A549 (cell line): ENCODE measurements around the gene MTRFR.

ENCODE experiments used
- CHD2 ChIP-seq: fragments of 150-350 bp; IDR thresholded peaks from 2 replicates; pipeline ENCODE4 v1.6.1; 2014; ENCODE audit warnings: low read length; ENCODE audit not compliant: partially characterized antibody
- CHD4 ChIP-seq: fragments of 200-600 bp; sonication (generic); IDR thresholded peaks from 2 replicates; pipeline ENCODE4 v1.6.1; 2016; ENCODE audit warnings: antibody characterized with exemption, mild to moderate bottlenecking, borderline replicate concordance
- EP300 ChIP-seq, 2 experiments: fragments of >200 bp; sonication (Bioruptor Twin); formaldehyde crosslinking; IDR thresholded peaks; 2 replicates in 1 of 2; 3 replicates in 1 of 2; pipeline ENCODE4 v1.6.1; 2016 to 2017
- HOXA7 ChIP-seq: fragments of 250-450 bp; sonication (Bioruptor Pico); IDR thresholded peaks from 2 replicates; pipeline ENCODE4 v1.5.0; 2020; ENCODE audit warnings: mild to moderate bottlenecking, moderate library complexity
- NPAS2 ChIP-seq: fragments of 250-450 bp; sonication (Bioruptor Pico); IDR thresholded peaks from 2 replicates; pipeline ENCODE4 v1.8.0; 2022; ENCODE audit warnings: mild to moderate bottlenecking, moderate library complexity, borderline replicate concordance
- POLR2A ChIP-seq: IDR thresholded peaks from 2 replicates; pipeline ENCODE4 v1.6.1; 2012; ENCODE audit warnings: mild to moderate bottlenecking, low read length
- RNF2 ChIP-seq: fragments of 200-600 bp; sonication (generic); IDR thresholded peaks from 2 replicates; pipeline ENCODE4 v1.6.1; 2016; ENCODE audit warnings: low read depth, mild to moderate bottlenecking, antibody characterized with exemption, moderate library complexity, borderline replicate concordance
- SMC3 ChIP-seq: fragments of >200 bp; sonication (Bioruptor Twin); formaldehyde crosslinking; IDR thresholded peaks from 3 replicates; pipeline ENCODE4 v1.6.1; 2018; ENCODE audit warnings: inconsistent platforms
- TF ChIP-seq, protein P1 (sequence below): fragments of 200-600 bp; sonication (generic); IDR thresholded peaks from 2 replicates; pipeline ENCODE4 v1.6.1; 2016; ENCODE audit warnings: antibody characterized with exemption, mild to moderate bottlenecking, moderate library complexity
- TF ChIP-seq, protein P2 (sequence below): IDR thresholded peaks from 2 replicates; pipeline ENCODE4 v1.6.1; 2012
- TF ChIP-seq, protein P3 (sequence below): fragments of >200 bp; sonication (Bioruptor Twin); formaldehyde crosslinking; IDR thresholded peaks from 3 replicates; pipeline ENCODE4 v1.5.1; 2016

DNA sequence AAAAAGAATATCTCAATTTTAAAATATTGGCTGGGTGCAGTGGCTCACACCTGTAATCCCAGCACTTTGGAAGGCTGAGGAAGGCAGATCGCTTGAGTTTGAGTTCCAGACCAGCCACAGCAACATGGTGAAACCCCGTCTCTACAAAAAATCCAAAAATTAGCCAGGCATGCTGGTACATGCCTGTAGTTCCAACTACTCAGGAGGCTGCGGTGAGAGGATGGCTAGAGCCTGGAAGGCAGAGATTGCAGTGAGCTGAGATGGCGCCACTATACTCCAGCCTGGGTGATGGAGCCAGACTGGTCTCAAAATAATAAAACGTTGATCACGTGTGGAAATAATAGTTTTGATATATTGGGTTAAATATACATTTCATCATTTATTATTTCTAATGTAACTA is 5.7 kb downstream of the MTRFR start:
- TF ChIP-seq, protein P1, sequence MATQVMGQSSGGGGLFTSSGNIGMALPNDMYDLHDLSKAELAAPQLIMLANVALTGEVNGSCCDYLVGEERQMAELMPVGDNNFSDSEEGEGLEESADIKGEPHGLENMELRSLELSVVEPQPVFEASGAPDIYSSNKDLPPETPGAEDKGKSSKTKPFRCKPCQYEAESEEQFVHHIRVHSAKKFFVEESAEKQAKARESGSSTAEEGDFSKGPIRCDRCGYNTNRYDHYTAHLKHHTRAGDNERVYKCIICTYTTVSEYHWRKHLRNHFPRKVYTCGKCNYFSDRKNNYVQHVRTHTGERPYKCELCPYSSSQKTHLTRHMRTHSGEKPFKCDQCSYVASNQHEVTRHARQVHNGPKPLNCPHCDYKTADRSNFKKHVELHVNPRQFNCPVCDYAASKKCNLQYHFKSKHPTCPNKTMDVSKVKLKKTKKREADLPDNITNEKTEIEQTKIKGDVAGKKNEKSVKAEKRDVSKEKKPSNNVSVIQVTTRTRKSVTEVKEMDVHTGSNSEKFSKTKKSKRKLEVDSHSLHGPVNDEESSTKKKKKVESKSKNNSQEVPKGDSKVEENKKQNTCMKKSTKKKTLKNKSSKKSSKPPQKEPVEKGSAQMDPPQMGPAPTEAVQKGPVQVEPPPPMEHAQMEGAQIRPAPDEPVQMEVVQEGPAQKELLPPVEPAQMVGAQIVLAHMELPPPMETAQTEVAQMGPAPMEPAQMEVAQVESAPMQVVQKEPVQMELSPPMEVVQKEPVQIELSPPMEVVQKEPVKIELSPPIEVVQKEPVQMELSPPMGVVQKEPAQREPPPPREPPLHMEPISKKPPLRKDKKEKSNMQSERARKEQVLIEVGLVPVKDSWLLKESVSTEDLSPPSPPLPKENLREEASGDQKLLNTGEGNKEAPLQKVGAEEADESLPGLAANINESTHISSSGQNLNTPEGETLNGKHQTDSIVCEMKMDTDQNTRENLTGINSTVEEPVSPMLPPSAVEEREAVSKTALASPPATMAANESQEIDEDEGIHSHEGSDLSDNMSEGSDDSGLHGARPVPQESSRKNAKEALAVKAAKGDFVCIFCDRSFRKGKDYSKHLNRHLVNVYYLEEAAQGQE: no peak
- TF ChIP-seq, protein P2, sequence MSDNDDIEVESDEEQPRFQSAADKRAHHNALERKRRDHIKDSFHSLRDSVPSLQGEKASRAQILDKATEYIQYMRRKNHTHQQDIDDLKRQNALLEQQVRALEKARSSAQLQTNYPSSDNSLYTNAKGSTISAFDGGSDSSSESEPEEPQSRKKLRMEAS: no peak
- no peak for TF ChIP-seq POLR2A
- TF ChIP-seq, protein P3, sequence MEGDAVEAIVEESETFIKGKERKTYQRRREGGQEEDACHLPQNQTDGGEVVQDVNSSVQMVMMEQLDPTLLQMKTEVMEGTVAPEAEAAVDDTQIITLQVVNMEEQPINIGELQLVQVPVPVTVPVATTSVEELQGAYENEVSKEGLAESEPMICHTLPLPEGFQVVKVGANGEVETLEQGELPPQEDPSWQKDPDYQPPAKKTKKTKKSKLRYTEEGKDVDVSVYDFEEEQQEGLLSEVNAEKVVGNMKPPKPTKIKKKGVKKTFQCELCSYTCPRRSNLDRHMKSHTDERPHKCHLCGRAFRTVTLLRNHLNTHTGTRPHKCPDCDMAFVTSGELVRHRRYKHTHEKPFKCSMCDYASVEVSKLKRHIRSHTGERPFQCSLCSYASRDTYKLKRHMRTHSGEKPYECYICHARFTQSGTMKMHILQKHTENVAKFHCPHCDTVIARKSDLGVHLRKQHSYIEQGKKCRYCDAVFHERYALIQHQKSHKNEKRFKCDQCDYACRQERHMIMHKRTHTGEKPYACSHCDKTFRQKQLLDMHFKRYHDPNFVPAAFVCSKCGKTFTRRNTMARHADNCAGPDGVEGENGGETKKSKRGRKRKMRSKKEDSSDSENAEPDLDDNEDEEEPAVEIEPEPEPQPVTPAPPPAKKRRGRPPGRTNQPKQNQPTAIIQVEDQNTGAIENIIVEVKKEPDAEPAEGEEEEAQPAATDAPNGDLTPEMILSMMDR: no peak
- TF ChIP-seq SMC3: no peak
- TF ChIP-seq EP300 (IDR thresholded peaks at IDR 0.05): no peak
- TF ChIP-seq RNF2: no peak
- TF ChIP-seq CHD2: no peak
- no peak for TF ChIP-seq CHD4
- no peak for TF ChIP-seq NPAS2 (CRISPR knock-in tag)
- TF ChIP-seq HOXA7 (CRISPR knock-in tag): no peak
